Endodermal cell (in vitro differentiated cells): Measurements from ENCODE around the gene LPIN1. TPM values are rescaled to one million over a fixed set of nuclear protein-coding genes. Genes with fewer than 3 reads are reported as not detected.
A peak's percentile ranks its signal among the peaks of the same experiment; 100 is the strongest.

Source experiments
- DNase-seq: peaks from one replicate; pipeline ENCODE4 v3.0.0-alpha.2; 2017
- H3K27ac ChIP-seq: 2 replicates; pipeline ENCODE4 v1.5.1; 2013; ENCODE audit warnings: mild to moderate bottlenecking, low read depth, low read length, moderate library complexity
- H3K27me3 ChIP-seq: 2 replicates; pipeline ENCODE4 v1.6.1; 2013; ENCODE audit warnings: mild to moderate bottlenecking, low read length, moderate library complexity; ENCODE audit not compliant: insufficient read depth, control insufficient read depth, poor library complexity, severe bottlenecking
- H3K36me3 ChIP-seq: 2 replicates; pipeline ENCODE4 v1.7.0; 2013; ENCODE audit warnings: mild to moderate bottlenecking, low read length, moderate library complexity; ENCODE audit not compliant: control insufficient read depth, insufficient read depth
- H3K4me1 ChIP-seq: one replicate; pipeline ENCODE4 v1.7.0; 2013; ENCODE audit warnings: low read length; ENCODE audit not compliant: control insufficient read depth, insufficient read depth
- H3K4me3 ChIP-seq: 2 replicates; pipeline ENCODE4 v1.5.1; 2013; ENCODE audit warnings: mild to moderate bottlenecking, low read length, moderate library complexity
- H3K9ac ChIP-seq: 2 replicates; pipeline ENCODE4 v1.6.1; 2013; ENCODE audit warnings: mild to moderate bottlenecking, low read length, moderate library complexity; ENCODE audit not compliant: poor library complexity, severe bottlenecking; ENCODE audit errors: extremely low read depth
- H3K9me3 ChIP-seq: 2 replicates; pipeline ENCODE4 v1.6.1; 2013; ENCODE audit warnings: mild to moderate bottlenecking, low read length, moderate library complexity; ENCODE audit not compliant: control insufficient read depth
- H3K27ac Mint-ChIP-seq: 2 replicates; pipeline ENCODE4 v1.8.0; 2020; ENCODE audit warnings: mixed read lengths
- H3K27me3 Mint-ChIP-seq: 2 replicates; pipeline ENCODE4 v1.8.0; 2021; ENCODE audit warnings: mild to moderate bottlenecking, mixed read lengths; ENCODE audit not compliant: insufficient read depth
- H3K36me3 Mint-ChIP-seq: 2 replicates; pipeline ENCODE4 v1.8.0; 2020; ENCODE audit warnings: low read depth, mixed read lengths
- H3K4me1 Mint-ChIP-seq: 2 replicates; pipeline ENCODE4 v1.8.0; 2020; ENCODE audit warnings: mixed read lengths
- H3K4me3 Mint-ChIP-seq: 2 replicates; pipeline ENCODE4 v1.8.0; 2020; ENCODE audit warnings: mild to moderate bottlenecking, moderate library complexity, mixed read lengths
- H3K9me3 Mint-ChIP-seq: 2 replicates; pipeline ENCODE4 v1.8.0; 2020; ENCODE audit warnings: mild to moderate bottlenecking, mixed read lengths
- WGBS, 2 experiments: methylation state at CpG; one replicate each; pipeline versions ENCODE4 v1.1.5 to v1.1.7; 2013; ENCODE audit warnings: missing lambda C conversion rate in 2 of 2, mixed read lengths in 1 of 2; ENCODE audit not compliant: insufficient coverage in 1 of 2, insufficient read length in 1 of 2; 5-methylcytosine and 5-hydroxymethylcytosine counted together
- total RNA-seq, 2 donors: library from RNA; stranded (reverse); fragmentation: NEBNext Ultra II Directional in 1 of 2; extraction: Animal tissue kit (Norgen Biotek cat#: 25700) in 1 of 2; gene quantifications; 2 replicates in 1 of 2; 3 replicates in 1 of 2; pipeline ENCODE4 v1.2.1, GENCODE V29; 2021
- TF ChIP-seq, protein P1 (sequence below): fragments of 200-600 bp; sonication (generic); conservative IDR thresholded peaks from 2 replicates; pipeline ENCODE4 v1.5.0; 2021; ENCODE audit warnings: antibody characterized with exemption, mild to moderate bottlenecking

The LPIN1 gene
- total RNA-seq, 2 donors from 2014 or later: 23.9 to 24.3 TPM

DNA sequence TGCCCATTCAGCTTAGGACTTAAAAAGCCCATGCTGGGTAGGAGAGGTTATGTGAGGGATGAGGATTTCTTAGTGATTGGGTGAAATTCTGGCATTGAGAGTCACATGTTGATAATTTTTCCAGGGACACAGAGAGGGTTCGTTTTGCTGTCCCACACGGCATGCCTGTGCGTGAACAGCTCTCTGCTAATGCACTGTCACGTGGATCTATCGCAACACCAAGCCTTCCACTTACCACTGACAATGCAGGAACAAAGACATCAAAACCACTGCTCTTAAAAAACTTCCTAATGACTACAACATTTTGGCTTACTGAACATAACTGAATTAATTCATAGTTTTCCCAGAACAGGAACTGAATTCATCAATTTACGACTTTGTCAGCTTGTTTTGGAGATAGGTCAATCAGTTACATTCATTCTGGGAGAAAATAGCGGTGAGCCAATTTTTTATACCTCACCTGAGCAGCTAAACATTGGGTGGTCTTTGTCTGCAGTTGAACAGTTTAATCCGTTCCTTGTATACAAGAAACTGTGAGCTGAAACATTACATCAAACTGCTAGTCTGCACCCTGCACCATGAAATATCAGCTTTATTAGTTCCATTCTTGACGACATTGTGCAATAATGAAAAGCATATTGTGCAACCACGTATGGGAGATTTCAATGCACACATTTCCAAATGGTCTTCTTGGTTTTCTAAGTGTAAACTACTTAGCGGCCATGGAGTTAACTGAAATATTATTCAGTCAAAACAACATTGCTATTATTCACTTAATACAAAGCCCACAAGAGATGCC, 127.1 kb downstream of the LPIN1 start:
- Histone ChIP-seq H3K27me3 (no peaks in the 10 kb centered on the region), H3K36me3 (no peaks in the 10 kb centered on the region), H3K9me3 (no peaks in the 10 kb centered on the region), H3K9ac (no peak overlapping the region), H3K4me3 (no peak overlapping the region), H3K4me1 (peaks cover 21% of the 10 kb centered on the region), H3K27ac (no peak overlapping the region)
- no peaks in the 10 kb centered on the region for H3K36me3 Mint-ChIP-seq
- no peaks in the 10 kb centered on the region for H3K9me3 Mint-ChIP-seq
- WGBS, 2 experiments: 94 to 95% methylated on average over 10 to 11 of the region's 11 CpGs
- peaks cover 44% of the 10 kb centered on the region for H3K4me1 Mint-ChIP-seq
- no peaks in the 10 kb centered on the region for H3K27me3 Mint-ChIP-seq
- no peak overlapping the region for H3K27ac Mint-ChIP-seq
- TF ChIP-seq, protein P1, sequence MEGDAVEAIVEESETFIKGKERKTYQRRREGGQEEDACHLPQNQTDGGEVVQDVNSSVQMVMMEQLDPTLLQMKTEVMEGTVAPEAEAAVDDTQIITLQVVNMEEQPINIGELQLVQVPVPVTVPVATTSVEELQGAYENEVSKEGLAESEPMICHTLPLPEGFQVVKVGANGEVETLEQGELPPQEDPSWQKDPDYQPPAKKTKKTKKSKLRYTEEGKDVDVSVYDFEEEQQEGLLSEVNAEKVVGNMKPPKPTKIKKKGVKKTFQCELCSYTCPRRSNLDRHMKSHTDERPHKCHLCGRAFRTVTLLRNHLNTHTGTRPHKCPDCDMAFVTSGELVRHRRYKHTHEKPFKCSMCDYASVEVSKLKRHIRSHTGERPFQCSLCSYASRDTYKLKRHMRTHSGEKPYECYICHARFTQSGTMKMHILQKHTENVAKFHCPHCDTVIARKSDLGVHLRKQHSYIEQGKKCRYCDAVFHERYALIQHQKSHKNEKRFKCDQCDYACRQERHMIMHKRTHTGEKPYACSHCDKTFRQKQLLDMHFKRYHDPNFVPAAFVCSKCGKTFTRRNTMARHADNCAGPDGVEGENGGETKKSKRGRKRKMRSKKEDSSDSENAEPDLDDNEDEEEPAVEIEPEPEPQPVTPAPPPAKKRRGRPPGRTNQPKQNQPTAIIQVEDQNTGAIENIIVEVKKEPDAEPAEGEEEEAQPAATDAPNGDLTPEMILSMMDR: no peak
- no peak overlapping the region for H3K4me3 Mint-ChIP-seq
- DNase-seq: no peak

DNA sequence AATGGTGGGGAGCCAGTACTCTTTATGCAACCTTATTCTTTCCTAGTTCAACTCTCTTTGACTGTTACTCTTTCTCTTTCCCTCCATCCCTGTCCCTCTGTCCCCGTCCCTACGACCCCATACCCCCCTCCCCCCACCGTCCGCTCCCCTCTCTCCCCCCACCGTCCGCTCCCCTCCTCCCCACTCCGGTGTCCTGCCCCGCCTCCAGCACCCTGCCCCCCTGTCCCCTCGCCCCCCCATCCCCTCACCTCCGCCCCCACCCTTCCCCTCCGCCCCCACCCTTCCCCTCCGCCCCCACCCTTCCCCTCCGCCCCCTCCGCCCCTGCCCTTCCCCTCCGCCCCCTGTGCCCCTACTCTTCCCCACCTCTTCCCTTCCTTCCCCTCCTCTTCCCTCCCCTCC, 128.4 kb downstream of the LPIN1 start:
- H3K36me3 Mint-ChIP-seq: no peaks in the 10 kb centered on the region

DNA sequence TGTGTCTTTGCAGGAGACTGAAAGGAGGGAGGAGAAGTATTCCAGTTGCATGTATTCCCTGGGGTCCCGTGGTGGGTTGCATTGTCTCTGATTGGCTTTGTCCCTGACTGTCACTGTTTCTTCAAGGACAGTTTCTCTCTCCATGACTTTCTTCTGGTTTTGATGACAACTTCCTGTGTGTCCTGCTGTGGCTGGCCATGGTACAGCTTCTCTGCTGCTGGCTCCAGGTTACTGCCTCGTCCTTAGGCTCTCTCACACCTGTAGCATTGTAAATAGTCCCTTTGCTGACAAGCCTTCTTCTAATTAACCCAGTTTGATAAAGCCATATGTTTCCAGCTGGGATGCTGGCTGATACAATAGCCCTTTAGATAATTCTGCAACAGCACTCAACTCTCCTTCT, 129.0 kb downstream of the LPIN1 start:
- 42 to 86% methylated on average over 2 of the region's 2 CpGs for WGBS, 2 experiments
- Mint-ChIP-seq H3K27me3 (no peaks in the 10 kb centered on the region), H3K4me1 (peaks cover 36% of the 10 kb centered on the region), H3K4me3 (no peak overlapping the region), H3K27ac (peak overlapping the region; percentile 40), H3K36me3 (no peaks in the 10 kb centered on the region), H3K9me3 (no peaks in the 10 kb centered on the region)
- TF ChIP-seq, protein P1: no peak
- Histone ChIP-seq H3K36me3 (no peaks in the 10 kb centered on the region), H3K27me3 (no peaks in the 10 kb centered on the region), H3K9ac (no peak overlapping the region), H3K27ac (no peak overlapping the region), H3K4me3 (no peak overlapping the region), H3K4me1 (peaks cover 10% of the 10 kb centered on the region), H3K9me3 (no peaks in the 10 kb centered on the region)
- peak; percentile 61 for DNase-seq

More for the DNA sequence above, 128.4 kb downstream of the LPIN1 start:
- WGBS, 2 experiments: 100% methylated on average over 3 of the region's 15 CpGs; no CpG with 5 or more reads in 1 of the 2 experiments
- Histone ChIP-seq H3K4me3 (no peak overlapping the region), H3K9me3 (no peaks in the 10 kb centered on the region), H3K4me1 (peaks cover 15% of the 10 kb centered on the region), H3K27me3 (no peaks in the 10 kb centered on the region), H3K36me3 (no peaks in the 10 kb centered on the region), H3K9ac (no peak overlapping the region), H3K27ac (no peak overlapping the region)
- H3K9me3 Mint-ChIP-seq: no peaks in the 10 kb centered on the region
- peaks cover 42% of the 10 kb centered on the region for H3K4me1 Mint-ChIP-seq
- no peak for DNase-seq
- TF ChIP-seq, protein P1: no peak
- H3K27me3 Mint-ChIP-seq: no peaks in the 10 kb centered on the region
- H3K4me3 Mint-ChIP-seq: no peak overlapping the region
- H3K27ac Mint-ChIP-seq: no peak overlapping the region
